GM18861 (cell line): Measurements from ENCODE around the gene CDC42BPB.

Experiments
- ATAC-seq: cut with Tn5 transposase; IDR thresholded peaks from one replicate; pipeline ENCODE4 v1.9.1; 2021; ENCODE audit not compliant: unreplicated experiment

CDC42BPB gene

DNA sequence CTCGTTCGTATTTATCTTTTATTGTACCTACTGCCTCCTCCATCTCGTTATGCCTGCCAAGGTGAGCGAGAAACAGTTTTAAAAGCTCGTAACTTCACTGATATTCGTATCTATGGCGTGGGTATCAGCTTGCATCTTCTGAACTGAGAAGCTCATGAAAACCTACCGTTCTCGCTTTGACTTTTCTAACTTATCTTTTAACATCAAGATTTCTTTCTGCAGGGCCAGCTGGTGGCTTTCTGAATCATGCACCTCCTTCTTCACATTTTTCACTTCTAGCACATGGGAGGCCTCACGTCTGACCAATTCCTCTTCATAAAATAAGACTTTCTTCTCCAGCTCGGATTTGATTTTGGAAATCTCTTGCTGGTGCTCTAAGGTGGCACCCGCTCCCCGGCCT lies 89.0 kb downstream of the CDC42BPB start:
- no peak for ATAC-seq

DNA sequence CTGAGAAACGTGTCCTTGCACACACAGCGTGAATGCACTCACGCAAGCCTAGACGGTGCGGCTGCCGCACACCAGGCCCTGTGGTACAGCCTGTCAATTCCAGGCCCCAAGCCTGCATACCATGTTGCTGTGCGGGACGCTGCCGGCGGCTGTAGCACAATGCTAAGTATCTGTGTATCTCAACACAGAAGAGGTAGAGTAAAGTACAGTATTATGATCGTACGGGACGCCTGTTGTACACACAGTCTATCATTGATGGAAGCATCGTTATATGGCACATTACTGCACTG lies 89.9 kb downstream of the CDC42BPB start:
- no peak for ATAC-seq

GRCh38 chr14:102966681-102967505 lies 90.5 kb downstream of the CDC42BPB start:
- ATAC-seq, result no peak

DNA sequence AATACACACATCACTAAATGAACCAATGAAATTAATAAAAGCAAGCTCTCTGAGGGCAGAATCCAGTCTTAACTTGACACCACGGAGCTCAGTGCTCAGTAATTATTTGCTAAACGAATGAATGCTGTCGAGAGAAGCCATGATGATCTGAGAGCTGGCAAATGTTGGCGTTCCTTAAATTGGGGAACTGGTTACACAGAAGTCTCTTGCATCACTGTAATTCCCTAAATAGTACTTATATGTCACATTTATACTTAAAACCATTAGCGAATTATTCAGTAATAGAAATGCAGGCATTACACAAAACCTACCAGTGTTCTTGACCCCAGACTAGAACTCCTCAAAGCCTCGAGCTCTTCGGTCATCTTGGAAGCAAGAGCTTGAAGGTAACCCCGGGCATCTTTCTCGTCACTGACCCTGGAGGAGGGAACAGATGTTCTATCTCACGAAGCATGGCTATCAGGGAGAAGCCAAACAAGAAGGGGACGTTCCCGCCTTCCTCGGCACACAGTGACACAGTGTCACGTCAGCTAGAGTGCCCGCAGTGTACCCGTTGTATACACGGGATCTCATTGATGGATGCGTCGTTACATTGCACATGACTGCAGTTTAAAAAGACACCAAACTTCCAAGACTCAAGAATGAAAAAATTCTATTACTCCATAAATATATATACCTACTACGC lies 91.2 kb downstream of the CDC42BPB start:
- ATAC-seq, result no peak

- ATAC-seq, result no peak
These were observed 92.1 kb downstream of the CDC42BPB start for GRCh38 chr14:102965282-102965681.

DNA sequence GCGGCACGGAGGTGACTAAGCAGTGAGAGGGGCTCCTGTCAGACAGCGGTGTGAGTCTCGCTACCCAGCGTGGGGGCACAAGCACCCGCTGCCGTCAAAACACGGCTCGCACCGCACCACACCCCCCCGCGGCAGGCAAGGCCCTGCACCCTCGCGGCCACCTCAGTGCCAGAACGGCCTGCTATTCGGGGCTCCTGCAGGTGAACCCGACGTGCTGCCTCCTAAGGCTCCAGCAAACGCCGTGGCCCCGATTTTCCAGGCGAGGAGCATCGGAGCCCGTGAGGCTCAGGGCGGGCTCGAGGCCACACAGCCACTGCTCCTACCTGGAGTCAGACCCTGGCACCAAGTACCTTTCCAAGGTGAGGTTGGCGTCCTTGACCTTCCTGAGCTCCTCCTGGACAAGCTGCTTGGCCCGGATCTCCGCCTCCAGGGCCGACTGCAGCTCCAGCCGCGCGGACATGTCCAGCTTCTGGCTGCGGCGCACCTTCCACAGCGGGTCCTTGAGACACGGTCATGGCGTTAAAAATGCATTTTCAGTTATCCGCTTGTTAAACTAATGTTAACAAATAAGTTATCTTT lies 93.1 kb downstream of the CDC42BPB start:
- ATAC-seq, result no peak

DNA sequence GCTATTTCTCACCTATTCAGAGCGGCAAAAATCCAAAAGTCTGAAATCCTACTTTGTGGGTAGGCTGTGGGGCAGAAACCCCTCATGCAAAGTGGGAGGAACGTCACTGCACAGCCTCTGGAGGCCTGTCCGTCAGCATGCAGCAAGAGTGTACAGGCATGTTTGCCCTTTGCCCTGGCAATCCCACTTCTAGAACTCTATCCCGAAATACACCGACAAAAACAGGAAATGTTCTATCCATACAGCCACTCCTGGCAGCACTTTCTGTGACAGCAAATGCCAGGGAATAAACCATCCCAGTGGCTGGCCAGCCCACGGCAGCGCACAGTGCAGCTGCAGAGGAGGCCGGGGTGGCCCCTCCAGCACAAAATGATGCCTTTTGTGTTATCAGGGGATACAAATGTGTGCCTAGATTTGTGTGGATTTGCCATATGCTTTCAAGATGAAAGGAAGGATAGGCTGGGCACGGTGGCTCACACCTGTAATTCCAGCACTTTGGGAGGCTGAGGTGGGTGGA lies 95.2 kb downstream of the CDC42BPB start:
- no peak for ATAC-seq

- no peak for ATAC-seq
These were observed 98.9 kb downstream of the CDC42BPB start for GRCh38 chr14:102958461-102958860.

DNA sequence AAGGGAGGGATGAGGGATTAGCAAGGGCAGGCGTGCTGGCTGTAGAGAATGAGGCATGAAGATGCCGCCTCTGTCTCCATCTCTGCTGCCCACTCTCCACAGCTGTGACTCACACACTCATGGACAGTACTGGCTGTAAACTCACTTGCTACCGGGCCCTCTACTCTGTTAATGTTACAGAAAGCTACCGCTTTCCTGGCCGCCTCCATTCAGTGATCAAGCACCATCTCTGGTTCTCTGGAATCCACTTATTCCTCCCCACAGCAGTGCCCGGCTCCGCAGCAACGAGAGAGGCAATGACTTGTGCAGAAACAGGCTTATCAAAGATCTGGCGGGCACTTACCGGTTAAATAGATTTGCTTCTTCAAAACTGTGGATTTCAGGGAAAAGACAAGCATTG lies 100.1 kb downstream of the CDC42BPB start:
- ATAC-seq, result no peak

GRCh38 chr14:102955636-102956408 lies 101.5 kb downstream of the CDC42BPB start:
- no peak for ATAC-seq

DNA sequence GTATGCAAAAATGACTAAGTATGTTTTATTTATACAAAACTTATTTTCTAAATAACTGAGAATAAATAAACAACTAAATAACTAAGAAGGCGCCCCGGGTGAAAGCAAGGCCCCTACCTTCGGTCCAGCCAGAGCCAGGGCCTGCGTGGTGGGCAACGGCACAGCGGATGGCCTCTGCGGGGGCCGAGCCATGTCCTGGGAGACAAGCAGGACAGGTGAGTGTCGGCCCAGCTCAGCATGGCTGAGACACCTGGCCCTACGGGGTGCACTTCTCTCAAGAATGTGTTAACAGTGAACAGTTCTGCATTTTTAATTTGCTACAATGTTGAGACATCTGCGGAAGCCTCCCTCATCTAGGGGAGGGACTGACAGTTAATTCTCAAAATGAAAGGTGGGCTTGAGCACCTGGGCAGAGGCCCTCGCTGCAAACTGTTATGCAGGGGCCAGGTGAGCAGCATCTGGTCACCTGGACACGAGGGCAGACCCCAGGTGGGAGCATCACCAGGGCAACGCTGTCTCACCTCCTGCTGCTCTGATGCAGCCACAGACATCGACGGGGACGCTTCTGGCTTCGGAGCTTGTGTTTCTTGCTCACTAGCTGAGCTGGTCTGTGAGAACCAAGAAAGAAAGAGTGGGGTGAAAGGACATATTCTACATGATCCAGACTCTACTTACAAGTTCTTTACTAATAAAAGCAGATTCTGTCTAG lies 103.1 kb downstream of the CDC42BPB start:
- no peak for ATAC-seq

DNA sequence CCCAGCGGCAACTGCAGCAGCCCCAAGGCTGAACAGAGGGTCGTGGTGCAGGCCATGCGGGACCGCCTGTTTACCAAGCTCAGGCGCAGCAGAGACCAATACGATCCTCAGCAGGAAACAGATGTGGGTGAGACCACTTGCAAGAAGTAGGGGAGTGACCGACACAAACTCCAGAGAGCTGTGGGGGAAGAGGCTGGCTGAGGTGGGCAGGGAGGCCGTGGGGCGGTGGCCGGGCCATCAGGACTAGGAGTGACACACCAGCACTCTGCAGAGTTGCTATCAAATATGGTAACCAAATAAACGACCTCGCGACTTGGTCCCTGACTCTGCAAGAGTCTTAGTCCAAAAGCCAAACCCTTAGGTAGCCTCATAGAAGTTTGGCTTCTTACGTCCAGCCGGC lies 104.2 kb downstream of the CDC42BPB start:
- ATAC-seq, result no peak

DNA sequence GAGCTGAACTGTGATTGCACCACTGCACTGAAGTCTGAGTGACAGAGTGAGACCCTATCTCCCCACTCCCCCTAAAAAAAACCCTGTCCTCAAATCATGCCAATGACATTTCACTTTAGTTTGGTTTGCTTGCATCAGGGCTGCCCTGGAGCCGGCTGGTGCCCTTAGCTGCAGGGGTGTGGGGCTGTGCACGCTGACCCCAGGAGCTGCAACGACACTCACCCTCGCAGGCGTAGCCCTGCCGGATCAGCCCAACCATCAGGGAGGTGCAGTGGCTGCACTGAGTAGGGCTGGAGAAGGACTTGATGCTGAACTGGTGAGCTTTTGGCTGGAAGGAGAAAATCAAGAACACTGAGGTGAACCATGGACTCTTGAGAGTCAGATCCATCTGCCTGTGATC lies 105.1 kb downstream of the CDC42BPB start:
- ATAC-seq, result no peak

DNA sequence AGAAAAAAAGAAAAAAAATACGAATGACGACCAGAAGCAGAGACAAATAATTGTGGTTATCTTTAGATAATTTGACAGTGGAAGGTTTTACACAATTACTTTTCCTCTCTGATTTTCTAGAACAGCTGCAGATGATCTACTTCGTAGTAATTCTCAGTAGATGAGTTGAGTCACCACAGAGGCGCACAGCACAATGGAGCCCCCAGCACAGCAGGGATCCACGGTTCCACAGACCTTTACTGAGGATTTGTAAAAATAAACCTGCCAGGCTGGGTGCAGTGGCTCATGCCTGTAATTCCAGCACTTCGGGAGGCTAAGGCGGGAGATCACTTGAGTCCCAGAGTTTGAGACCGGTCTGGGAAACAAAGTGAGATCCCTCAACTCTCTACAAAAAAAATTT lies 105.5 kb downstream of the CDC42BPB start:
- ATAC-seq, result no peak

DNA sequence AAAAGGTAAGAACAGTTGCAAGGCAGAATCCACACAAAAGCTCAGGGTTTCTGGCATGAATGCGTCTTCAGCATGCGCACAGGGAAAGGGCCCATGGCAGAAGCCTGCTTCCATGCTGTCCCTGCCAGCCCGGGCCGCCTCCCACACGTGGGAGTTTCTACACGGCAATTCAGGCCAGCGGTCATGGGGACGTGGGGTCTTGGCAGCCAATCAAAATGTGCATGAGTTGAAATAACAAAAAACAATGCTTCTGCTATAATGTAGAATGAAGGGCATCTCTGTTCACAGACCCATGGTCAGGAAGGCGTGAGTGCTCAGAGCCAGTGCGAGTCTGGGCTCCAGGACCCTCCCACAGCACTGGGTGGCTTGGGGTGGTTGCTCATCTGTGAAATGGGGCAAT lies 106.3 kb downstream of the CDC42BPB start:
- ATAC-seq, result no peak

DNA sequence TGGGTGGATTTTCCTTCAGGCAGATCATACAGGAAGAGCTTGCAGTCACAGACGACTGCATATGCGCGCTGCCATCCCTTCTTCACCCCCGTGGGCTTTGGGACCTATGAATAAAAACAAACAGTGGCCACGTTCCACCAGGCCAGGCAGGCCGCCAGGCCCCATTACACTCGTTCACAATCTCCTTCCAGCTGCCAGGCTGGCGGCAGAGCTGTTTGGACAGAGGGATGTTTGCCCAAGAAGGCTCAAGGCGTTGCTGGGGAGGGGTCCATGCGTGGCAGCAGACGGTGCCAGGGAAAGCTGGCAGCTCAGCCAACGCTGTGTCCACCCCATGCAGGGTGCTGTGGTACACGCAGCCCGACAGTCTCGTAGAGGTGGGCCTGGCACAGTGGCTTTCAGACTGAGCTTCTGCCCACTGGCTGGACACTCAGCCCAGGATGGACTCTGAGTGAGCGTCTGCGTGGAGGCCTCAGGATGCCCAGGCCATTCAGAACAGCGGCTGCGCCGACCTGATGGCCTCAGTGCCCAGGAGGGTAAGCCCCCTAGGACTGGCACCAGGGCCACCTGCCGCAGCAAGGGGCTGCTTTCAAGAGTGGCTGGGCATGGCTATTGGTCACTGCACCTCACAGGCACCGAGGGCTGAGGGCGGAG lies 107.4 kb downstream of the CDC42BPB start:
- ATAC-seq, result no peak

- ATAC-seq, result no peak
These were observed 108.1 kb downstream of the CDC42BPB start for GRCh38 chr14:102949062-102949800.

GRCh38 chr14:102948698-102949061 lies 108.7 kb downstream of the CDC42BPB start:
- no peak for ATAC-seq

DNA sequence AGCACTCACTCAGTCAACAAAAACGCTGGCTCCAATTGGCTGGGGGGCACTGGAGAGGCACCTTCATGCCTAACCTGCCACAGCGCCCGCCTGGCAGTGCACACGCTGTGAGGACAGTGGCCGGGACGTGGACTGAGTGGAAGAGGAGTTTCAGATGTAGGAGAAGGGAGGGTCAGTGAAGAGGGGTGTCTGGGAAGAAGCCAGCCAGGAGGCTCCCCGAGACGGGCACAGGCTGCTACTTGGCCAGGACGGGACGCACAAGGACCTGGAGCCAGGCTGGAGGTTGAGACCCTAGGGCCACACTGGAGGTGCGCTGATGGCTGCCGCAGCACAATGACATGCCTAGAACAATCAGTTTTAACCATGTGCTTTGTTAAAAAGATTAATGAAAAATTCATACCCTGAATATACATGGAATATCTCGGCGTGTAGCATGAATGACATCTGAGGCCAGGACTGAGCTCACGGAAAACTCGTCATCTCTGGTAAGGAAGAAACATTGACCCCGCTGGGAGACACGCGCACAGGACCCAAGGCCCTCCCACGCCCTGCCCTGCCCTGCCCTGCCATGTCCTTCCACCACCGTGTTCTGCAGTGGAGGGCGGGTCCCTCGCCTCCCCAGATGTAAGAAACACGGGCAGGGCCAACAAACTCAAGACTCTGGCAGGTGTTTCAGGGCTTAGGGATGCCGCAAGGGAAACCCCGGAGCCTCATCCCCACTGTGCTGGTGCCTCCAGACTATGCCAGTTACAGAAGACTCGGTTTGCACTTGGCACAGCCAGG lies 109.8 kb downstream of the CDC42BPB start:
- no peak for ATAC-seq
